Measurements from ENCODE around the gene YDJC.
"Not testable (repeated sequence)": the region's sequence is repeated elsewhere in the genome, so short reads cannot be mapped to it uniquely, and the experiment has no call there.

YDJC gene

GRCh38 chr22:21587803-21588611 is 41.8 kb downstream of the YDJC start:
- no peak for TF ChIP-seq CTCF (IDR thresholded peaks at IDR 0.05; ENCODE audit: insufficient read depth, missing control alignments)
- DNase-seq (ENCODE audit: insufficient read length, low spot score) (no peak), FAIRE-seq (no peak)

GRCh38 chr22:21585389-21585788 is 44.4 kb downstream of the YDJC start:
- no peak for FAIRE-seq
- no peak for DNase-seq (ENCODE audit: insufficient read length, low spot score)
- TF ChIP-seq CTCF (IDR thresholded peaks at IDR 0.05; ENCODE audit: insufficient read depth, missing control alignments) = no peak

GRCh38 chr22:21582801-21583740 is 46.8 kb downstream of the YDJC start:
- no peak for TF ChIP-seq CTCF (IDR thresholded peaks at IDR 0.05; ENCODE audit: insufficient read depth, missing control alignments)
- DNase-seq (ENCODE audit: insufficient read length, low spot score) (no peak), FAIRE-seq (no peak)

GRCh38 chr22:21581009-21581713 is 48.7 kb downstream of the YDJC start:
- not testable (repeated sequence) for FAIRE-seq

GRCh38 chr22:21580623-21581007 is 49.2 kb downstream of the YDJC start:
- not testable (repeated sequence) for DNase-seq (ENCODE audit: insufficient read length, low spot score); FAIRE-seq

More at GRCh38 chr22:21581009-21581713, 48.7 kb downstream of the YDJC start:
- not testable (repeated sequence) for DNase-seq (ENCODE audit: insufficient read length, low spot score)

- no peak for DNase-seq (ENCODE audit: insufficient read length, low spot score)
- FAIRE-seq = no peak
- TF ChIP-seq CTCF (IDR thresholded peaks at IDR 0.05; ENCODE audit: insufficient read depth, missing control alignments) = no peak
Observed at GRCh38 chr22:21579474-21579851, 50.4 kb downstream of the YDJC start.

Data from D721Med (cell line).